HEK293 (cell line): ENCODE results near the gene MICALL1.

Experiments
- CTCF ChIA-PET: fragments of 350-600 bp; formaldehyde crosslinking; extraction: SDS; loops from one replicate; lab custom pipeline; 2021; ENCODE audit warnings: antibody characterized with exemption; lab: Yijun Ruan, JAX
- POLR2A ChIA-PET: fragments of 300-600 bp; formaldehyde crosslinking; extraction: SDS; loops from one replicate; lab custom pipeline; 2020; ENCODE audit warnings: antibody characterized with exemption, inconsistent platforms; lab: Yijun Ruan, JAX
- H3K27ac ChIP-seq: fragments of 200-500 bp; sonication (Bioruptor generic); 2 replicates; pipeline ENCODE4 v1.5.1; 2014; ENCODE audit warnings: low read depth, low read length, control low read depth, inconsistent platforms; ENCODE audit errors: extremely low read depth
- H3K36me3 ChIP-seq, 2 experiments: fragments of 200-500 bp in 1 of 2; sonication (Bioruptor generic) in 1 of 2; 1 replicate in 1 of 2; 2 replicates in 1 of 2; pipeline ENCODE4 v1.5.1; 2014 to 2017; ENCODE audit warnings: inconsistent platforms in 2 of 2, low read length in 2 of 2; ENCODE audit not compliant: control insufficient read depth in 2 of 2, insufficient read depth in 1 of 2
- H3K4me1 ChIP-seq: fragments of 200-500 bp; sonication (Bioruptor generic); 2 replicates; pipeline ENCODE4 v1.5.1; 2014; ENCODE audit warnings: mild to moderate bottlenecking, low read length, inconsistent platforms; ENCODE audit not compliant: control insufficient read depth, insufficient read depth
- H3K4me3 ChIP-seq: 2 replicates; pipeline ENCODE4 v1.5.1; 2011; ENCODE audit warnings: low read depth, mild to moderate bottlenecking, control low read depth, low read length, moderate library complexity
- H3K9me3 ChIP-seq: fragments of 200-500 bp; sonication (Bioruptor generic); 2 replicates; pipeline ENCODE4 v1.5.1; 2014; ENCODE audit warnings: low read depth, low read length, inconsistent platforms; ENCODE audit not compliant: control insufficient read depth, insufficient read depth
- MEIS1 ChIP-seq: sonication (generic); formaldehyde crosslinking; IDR thresholded peaks from 2 replicates; pipeline ENCODE4 v1.8.1; 2022; ENCODE audit warnings: missing genetic modification reagents, mild to moderate bottlenecking, borderline replicate concordance
- MYNN ChIP-seq: fragments of 450-650 bp; formaldehyde crosslinking; IDR thresholded peaks from 2 replicates; pipeline ENCODE4 v1.5.1; 2016; ENCODE audit warnings: missing biosample characterization, missing genetic modification characterization, borderline replicate concordance
- SCRT2 ChIP-seq: fragments of 450-650 bp; formaldehyde crosslinking; IDR thresholded peaks from 2 replicates; pipeline ENCODE4 v1.5.1; 2016; ENCODE audit warnings: missing biosample characterization, missing genetic modification characterization
- SP7 ChIP-seq: fragments of 450-650 bp; formaldehyde crosslinking; IDR thresholded peaks from 2 replicates; pipeline ENCODE4 v1.5.1; 2016; ENCODE audit warnings: missing biosample characterization, missing genetic modification characterization
- ZNF10 ChIP-seq: fragments of 450-650 bp; formaldehyde crosslinking; IDR thresholded peaks from 2 replicates; pipeline ENCODE4 v1.5.1; 2017; ENCODE audit warnings: missing biosample characterization, missing genetic modification characterization
- ZNF146 ChIP-seq: fragments of 450-650 bp; formaldehyde crosslinking; IDR thresholded peaks from 2 replicates; pipeline ENCODE4 v1.5.1; 2016; ENCODE audit warnings: missing biosample characterization, missing genetic modification characterization
- ZNF148 ChIP-seq: fragments of 450-650 bp; formaldehyde crosslinking; IDR thresholded peaks from 2 replicates; pipeline ENCODE4 v1.5.0; 2017; ENCODE audit warnings: missing biosample characterization, missing genetic modification characterization, borderline replicate concordance
- ZNF350 ChIP-seq: fragments of 450-650 bp; formaldehyde crosslinking; IDR thresholded peaks from 2 replicates; pipeline ENCODE4 v1.5.0; 2017; ENCODE audit warnings: missing biosample characterization, mild to moderate bottlenecking, missing genetic modification characterization
- ZNF37A ChIP-seq: fragments of 450-650 bp; IDR thresholded peaks from 2 replicates; pipeline ENCODE4 v1.5.1; 2018; ENCODE audit warnings: missing biosample characterization, missing genetic modification characterization
- ZNF549 ChIP-seq: fragments of 450-650 bp; IDR thresholded peaks from 2 replicates; pipeline ENCODE4 v1.5.1; 2018; ENCODE audit warnings: missing biosample characterization, missing genetic modification characterization, mild to moderate bottlenecking, inconsistent platforms, moderate library complexity
- ZNF571 ChIP-seq: fragments of 450-650 bp; formaldehyde crosslinking; IDR thresholded peaks from 2 replicates; pipeline ENCODE4 v1.5.0; 2017; ENCODE audit warnings: missing biosample characterization, missing genetic modification characterization
- ZNF626 ChIP-seq: fragments of 450-650 bp; sonication (Bioruptor Pico); formaldehyde crosslinking; IDR thresholded peaks from 2 replicates; pipeline ENCODE4 v1.5.1; 2018; ENCODE audit warnings: missing biosample characterization, missing genetic modification characterization, inconsistent platforms
- ZNF707 ChIP-seq: fragments of 450-650 bp; formaldehyde crosslinking; IDR thresholded peaks from 2 replicates; pipeline ENCODE4 v1.5.1; 2016; ENCODE audit warnings: missing biosample characterization, missing genetic modification characterization
- ZNF768 ChIP-seq: fragments of 450-650 bp; formaldehyde crosslinking; IDR thresholded peaks from 2 replicates; pipeline ENCODE4 v1.5.1; 2018; ENCODE audit warnings: missing biosample characterization, mild to moderate bottlenecking, missing genetic modification characterization
- TF ChIP-seq, protein P1 (sequence below): fragments of 450-650 bp; formaldehyde crosslinking; IDR thresholded peaks from 2 replicates; pipeline ENCODE4 v1.5.1; 2016; ENCODE audit warnings: missing biosample characterization, missing genetic modification characterization
- TF ChIP-seq, protein P2 (sequence below): fragments of 450-650 bp; formaldehyde crosslinking; IDR thresholded peaks from 2 replicates; pipeline ENCODE4 v1.5.1; 2017; ENCODE audit warnings: missing biosample characterization, missing genetic modification characterization
- TF ChIP-seq, protein P3 (sequence below): fragments of 450-650 bp; formaldehyde crosslinking; IDR thresholded peaks from 2 replicates; pipeline ENCODE4; 2016; ENCODE audit warnings: missing biosample characterization, missing genetic modification characterization
- TF ChIP-seq, protein P4 (sequence below): fragments of 450-650 bp; formaldehyde crosslinking; IDR thresholded peaks from 2 replicates; pipeline ENCODE4 v1.5.1; 2017; ENCODE audit warnings: missing biosample characterization, missing genetic modification characterization
- TF ChIP-seq, protein P5 (sequence below): fragments of 450-650 bp; formaldehyde crosslinking; IDR thresholded peaks from 2 replicates; pipeline ENCODE4 v1.5.1; 2016; ENCODE audit warnings: missing biosample characterization, missing genetic modification characterization, low read depth

Gene MICALL1

DNA sequence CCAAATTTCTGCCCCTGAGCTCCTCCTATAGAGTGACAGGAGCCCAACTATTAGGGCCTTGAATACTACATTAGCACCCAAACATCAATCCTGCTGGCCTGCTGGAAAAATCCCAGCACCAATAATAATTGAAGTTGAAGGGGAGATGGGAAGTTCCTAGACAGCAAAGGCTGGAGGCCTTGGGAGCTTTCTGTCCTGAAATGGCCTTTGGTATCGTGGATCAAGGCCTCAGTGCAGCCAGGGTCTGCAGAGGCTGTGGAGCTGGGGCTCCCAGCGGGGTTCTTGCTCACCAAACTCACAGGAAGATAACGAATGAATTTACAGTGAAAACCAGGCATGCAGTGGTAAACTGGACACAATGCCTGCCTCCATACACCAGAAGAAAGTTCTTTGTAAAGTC lies 9.2 kb upstream of the MICALL1 start:
- H3K36me3 ChIP-seq, result peaks cover 6 to 7% of the 10 kb centered on the region in 2 experiments; a peak in 2 of 3 replicates
- no peaks in the 10 kb centered on the region for H3K4me1 ChIP-seq
- ChIA-PET CTCF (interaction anchor here (0.6 to 5.0 kb wide), 8 partner anchors 9 to 80 kb away, joined by 3 to 26 read pairs (median 5); no protein-coding TSS in a partner anchor), POLR2A (interaction anchor here (0.6 to 2.3 kb wide), 6 partner anchors 9 to 89 kb away, joined by 3 to 19 read pairs (median 5); partner anchors contain the start of genes GCAT and MICALL1)
- H3K4me3 ChIP-seq, result no peak overlapping the region
- TF ChIP-seq ZNF10 (tag by site-specific recombination) (no peak), ZNF571 (no peak), ZNF350 (tag by site-specific recombination) (no peak), ZNF707 (no peak), ZNF37A (tag by site-specific recombination) (no peak), ZNF626 (tag by site-specific recombination) (no peak), ZNF768 (tag by site-specific recombination) (no peak), ZNF148 (tag by site-specific recombination) (no peak), ZNF549 (tag by site-specific recombination) (no peak), MEIS1 (CRISPR knock-in tag) (no peak)
- TF ChIP-seq, protein P1, sequence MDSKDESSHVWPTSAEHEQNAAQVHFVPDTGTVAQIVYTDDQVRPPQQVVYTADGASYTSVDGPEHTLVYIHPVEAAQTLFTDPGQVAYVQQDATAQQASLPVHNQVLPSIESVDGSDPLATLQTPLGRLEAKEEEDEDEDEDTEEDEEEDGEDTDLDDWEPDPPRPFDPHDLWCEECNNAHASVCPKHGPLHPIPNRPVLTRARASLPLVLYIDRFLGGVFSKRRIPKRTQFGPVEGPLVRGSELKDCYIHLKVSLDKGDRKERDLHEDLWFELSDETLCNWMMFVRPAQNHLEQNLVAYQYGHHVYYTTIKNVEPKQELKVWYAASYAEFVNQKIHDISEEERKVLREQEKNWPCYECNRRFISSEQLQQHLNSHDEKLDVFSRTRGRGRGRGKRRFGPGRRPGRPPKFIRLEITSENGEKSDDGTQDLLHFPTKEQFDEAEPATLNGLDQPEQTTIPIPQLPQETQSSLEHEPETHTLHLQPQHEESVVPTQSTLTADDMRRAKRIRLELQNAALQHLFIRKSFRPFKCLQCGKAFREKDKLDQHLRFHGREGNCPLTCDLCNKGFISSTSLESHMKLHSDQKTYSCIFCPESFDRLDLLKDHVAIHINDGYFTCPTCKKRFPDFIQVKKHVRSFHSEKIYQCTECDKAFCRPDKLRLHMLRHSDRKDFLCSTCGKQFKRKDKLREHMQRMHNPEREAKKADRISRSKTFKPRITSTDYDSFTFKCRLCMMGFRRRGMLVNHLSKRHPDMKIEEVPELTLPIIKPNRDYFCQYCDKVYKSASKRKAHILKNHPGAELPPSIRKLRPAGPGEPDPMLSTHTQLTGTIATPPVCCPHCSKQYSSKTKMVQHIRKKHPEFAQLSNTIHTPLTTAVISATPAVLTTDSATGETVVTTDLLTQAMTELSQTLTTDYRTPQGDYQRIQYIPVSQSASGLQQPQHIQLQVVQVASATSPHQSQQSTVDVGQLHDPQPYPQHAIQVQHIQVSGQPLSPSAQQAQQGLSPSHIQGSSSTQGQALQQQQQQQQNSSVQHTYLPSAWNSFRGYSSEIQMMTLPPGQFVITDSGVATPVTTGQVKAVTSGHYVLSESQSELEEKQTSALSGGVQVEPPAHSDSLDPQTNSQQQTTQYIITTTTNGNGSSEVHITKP (tag by site-specific recombination), result no peak
- TF ChIP-seq, protein P2, sequence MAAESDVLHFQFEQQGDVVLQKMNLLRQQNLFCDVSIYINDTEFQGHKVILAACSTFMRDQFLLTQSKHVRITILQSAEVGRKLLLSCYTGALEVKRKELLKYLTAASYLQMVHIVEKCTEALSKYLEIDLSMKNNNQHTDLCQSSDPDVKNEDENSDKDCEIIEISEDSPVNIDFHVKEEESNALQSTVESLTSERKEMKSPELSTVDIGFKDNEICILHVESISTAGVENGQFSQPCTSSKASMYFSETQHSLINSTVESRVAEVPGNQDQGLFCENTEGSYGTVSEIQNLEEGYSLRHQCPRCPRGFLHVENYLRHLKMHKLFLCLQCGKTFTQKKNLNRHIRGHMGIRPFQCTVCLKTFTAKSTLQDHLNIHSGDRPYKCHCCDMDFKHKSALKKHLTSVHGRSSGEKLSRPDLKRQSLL (tag by site-specific recombination), result no peak
- TF ChIP-seq, protein P3, sequence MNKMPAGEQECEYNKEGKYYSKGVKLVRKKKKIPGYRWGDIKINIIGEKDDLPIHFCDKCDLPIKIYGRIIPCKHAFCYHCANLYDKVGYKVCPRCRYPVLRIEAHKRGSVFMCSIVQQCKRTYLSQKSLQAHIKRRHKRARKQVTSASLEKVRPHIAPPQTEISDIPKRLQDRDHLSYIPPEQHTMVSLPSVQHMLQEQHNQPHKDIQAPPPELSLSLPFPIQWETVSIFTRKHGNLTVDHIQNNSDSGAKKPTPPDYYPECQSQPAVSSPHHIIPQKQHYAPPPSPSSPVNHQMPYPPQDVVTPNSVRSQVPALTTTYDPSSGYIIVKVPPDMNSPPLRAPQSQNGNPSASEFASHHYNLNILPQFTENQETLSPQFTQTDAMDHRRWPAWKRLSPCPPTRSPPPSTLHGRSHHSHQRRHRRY (tag by site-specific recombination), result no peak
- no peaks in the 10 kb centered on the region for H3K9me3 ChIP-seq
- peak overlapping the region; percentile 44; the same call in 1 of the 2 replicates for H3K27ac ChIP-seq

DNA sequence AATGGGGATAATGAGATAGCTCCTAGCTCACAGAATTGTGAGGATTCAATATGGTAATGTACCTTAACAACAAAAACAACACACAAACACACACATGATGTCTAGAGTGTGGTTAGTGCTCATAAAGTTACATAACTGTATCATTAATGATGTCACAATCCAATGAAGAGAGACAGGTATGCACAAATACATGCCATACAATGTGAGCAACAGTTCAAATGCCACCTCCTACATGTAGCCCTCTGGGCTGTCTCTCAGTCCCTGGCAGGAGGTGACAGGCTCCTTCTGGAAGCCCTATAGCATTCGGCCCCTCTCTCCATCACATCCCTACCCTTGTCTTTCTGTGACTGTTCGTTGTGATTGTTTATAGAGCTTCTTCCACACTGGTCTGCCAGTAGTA lies 8.3 kb upstream of the MICALL1 start:
- CTCF ChIA-PET, result interaction anchor here (0.6 to 5.0 kb wide), 6 partner anchors 9 to 67 kb away, joined by 3 to 26 read pairs (median 6); no protein-coding TSS in a partner anchor
- H3K27ac ChIP-seq, result no peak overlapping the region
- H3K9me3 ChIP-seq, result no peaks in the 10 kb centered on the region
- no peaks in the 10 kb centered on the region for H3K4me1 ChIP-seq
- no peak overlapping the region for H3K4me3 ChIP-seq
- TF ChIP-seq, protein P4, sequence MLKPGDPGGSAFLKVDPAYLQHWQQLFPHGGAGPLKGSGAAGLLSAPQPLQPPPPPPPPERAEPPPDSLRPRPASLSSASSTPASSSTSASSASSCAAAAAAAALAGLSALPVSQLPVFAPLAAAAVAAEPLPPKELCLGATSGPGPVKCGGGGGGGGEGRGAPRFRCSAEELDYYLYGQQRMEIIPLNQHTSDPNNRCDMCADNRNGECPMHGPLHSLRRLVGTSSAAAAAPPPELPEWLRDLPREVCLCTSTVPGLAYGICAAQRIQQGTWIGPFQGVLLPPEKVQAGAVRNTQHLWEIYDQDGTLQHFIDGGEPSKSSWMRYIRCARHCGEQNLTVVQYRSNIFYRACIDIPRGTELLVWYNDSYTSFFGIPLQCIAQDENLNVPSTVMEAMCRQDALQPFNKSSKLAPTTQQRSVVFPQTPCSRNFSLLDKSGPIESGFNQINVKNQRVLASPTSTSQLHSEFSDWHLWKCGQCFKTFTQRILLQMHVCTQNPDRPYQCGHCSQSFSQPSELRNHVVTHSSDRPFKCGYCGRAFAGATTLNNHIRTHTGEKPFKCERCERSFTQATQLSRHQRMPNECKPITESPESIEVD (tag by site-specific recombination), result no peak
- TF ChIP-seq SCRT2 (tag by site-specific recombination) (peak; percentile 40; the same call in 1 of the 2 replicates), MYNN (tag by site-specific recombination) (no peak), ZNF146 (tag by site-specific recombination) (no peak), SP7 (tag by site-specific recombination) (no peak)
- TF ChIP-seq, protein P5, sequence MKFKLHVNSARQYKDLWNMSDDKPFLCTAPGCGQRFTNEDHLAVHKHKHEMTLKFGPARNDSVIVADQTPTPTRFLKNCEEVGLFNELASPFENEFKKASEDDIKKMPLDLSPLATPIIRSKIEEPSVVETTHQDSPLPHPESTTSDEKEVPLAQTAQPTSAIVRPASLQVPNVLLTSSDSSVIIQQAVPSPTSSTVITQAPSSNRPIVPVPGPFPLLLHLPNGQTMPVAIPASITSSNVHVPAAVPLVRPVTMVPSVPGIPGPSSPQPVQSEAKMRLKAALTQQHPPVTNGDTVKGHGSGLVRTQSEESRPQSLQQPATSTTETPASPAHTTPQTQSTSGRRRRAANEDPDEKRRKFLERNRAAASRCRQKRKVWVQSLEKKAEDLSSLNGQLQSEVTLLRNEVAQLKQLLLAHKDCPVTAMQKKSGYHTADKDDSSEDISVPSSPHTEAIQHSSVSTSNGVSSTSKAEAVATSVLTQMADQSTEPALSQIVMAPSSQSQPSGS, result 0 out of 2 replicates have a peak, but pooled peaks have one; percentile 23
- TF ChIP-seq, all 188 proteins: peak for 2
- POLR2A ChIA-PET, result interaction anchor here (0.6 to 2.3 kb wide), 5 partner anchors 8 to 90 kb away, joined by 3 to 19 read pairs (median 3); partner anchors contain the start of genes GCAT and MICALL1
- H3K36me3 ChIP-seq, result peaks cover 0 to 2% of the 10 kb centered on the region in 2 experiments; a peak in 1 of 3 replicates
